Kidney tubule cell (primary cell): ENCODE measurements around the gene DCHS1.
"Not testable (repeated sequence)": the region's sequence is repeated elsewhere in the genome, so short reads cannot be mapped to it uniquely, and the experiment has no call there.

Source experiments
- DNase-seq: peaks from one replicate; pipeline ENCODE4 v3.0.0-alpha.2; 2018; ENCODE audit warnings: low spot score

The DCHS1 gene, protein sequence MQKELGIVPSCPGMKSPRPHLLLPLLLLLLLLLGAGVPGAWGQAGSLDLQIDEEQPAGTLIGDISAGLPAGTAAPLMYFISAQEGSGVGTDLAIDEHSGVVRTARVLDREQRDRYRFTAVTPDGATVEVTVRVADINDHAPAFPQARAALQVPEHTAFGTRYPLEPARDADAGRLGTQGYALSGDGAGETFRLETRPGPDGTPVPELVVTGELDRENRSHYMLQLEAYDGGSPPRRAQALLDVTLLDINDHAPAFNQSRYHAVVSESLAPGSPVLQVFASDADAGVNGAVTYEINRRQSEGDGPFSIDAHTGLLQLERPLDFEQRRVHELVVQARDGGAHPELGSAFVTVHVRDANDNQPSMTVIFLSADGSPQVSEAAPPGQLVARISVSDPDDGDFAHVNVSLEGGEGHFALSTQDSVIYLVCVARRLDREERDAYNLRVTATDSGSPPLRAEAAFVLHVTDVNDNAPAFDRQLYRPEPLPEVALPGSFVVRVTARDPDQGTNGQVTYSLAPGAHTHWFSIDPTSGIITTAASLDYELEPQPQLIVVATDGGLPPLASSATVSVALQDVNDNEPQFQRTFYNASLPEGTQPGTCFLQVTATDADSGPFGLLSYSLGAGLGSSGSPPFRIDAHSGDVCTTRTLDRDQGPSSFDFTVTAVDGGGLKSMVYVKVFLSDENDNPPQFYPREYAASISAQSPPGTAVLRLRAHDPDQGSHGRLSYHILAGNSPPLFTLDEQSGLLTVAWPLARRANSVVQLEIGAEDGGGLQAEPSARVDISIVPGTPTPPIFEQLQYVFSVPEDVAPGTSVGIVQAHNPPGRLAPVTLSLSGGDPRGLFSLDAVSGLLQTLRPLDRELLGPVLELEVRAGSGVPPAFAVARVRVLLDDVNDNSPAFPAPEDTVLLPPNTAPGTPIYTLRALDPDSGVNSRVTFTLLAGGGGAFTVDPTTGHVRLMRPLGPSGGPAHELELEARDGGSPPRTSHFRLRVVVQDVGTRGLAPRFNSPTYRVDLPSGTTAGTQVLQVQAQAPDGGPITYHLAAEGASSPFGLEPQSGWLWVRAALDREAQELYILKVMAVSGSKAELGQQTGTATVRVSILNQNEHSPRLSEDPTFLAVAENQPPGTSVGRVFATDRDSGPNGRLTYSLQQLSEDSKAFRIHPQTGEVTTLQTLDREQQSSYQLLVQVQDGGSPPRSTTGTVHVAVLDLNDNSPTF (N-terminal part only)

DNA sequence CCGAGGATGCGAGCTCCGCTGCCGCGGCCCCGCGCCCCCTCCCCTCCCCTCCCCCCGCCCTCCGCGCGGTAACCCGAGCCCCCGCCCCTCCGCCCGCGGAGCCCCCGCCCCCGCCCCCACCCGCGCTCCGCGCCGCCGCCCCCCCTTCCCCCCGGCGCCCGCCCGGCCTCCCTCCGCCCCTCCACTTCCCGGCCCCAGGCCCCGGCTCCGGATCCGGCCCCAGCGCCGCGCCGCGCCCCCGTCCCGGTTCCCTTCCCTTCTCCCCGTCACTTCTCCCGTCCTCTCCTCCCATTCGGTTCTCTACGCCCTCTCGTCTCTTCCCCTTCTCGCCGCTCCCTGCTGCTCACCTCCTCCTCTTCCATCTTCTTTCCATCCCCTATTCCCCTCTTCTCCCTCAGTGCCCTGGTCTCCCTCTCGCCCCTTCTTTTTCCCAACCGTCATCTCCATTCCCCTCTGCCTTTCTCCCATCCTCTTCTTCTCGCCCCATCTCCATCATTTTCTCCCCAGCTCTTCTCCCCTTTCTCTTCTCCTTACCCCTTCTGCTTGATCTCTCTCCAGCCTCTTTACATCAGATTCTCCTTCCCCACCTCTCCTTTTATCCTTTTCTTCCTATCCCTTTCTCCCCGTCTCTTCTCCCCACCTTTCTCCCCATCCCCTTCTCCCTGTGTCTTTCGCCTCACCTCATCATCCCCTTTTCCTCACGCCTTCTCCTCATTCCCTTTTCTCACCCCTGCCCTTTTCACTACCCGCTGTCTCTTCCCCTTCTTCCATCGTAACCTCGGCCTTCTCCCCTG lies at the start of gene DCHS1:
Gene DCHS1 (minus strand): TSS at position 20 of the 794 bp plus-strand sequence. CDS start 14,196 bp downstream, outside the sequence.
- DNase-seq, result no peak

DNA sequence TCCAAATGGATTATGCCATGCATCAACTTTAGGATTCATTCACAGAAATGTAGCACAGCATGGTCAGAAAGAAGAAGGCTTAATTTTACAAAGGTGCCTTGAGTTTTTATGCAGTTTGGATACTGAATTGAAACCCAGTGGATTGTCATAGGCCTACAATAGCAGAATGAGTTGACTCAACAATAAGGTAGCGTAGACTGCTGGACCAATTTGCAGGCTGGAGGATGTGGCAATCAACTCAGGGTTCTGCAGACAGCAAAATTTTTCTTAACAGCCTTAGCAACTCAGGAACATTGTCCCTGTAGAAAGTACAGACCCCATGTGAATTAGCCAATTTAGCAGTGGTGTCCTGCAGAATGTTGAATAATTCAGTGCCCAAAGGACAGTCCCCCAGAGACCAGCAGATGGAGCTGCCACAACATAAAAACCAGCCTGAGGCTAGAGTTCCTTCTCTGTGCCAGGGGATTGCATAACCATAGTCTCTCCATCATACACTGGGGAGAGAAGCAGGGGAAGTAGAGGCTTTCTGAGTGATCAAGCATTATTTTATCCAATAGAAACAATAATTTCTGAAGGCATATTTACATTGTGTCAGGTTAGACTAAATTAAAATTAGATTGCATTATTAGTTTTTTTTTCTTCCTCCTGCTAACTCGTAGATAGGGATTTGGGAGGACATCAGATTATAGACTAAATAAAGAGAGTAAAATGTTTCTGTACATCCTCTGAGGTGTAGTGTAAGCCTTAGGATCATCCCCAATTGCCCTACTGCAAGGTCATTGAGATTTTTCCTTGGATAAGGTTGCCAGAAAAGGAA lies 47.8 kb upstream of the DCHS1 start:
- peak; percentile 59 for DNase-seq

DNA sequence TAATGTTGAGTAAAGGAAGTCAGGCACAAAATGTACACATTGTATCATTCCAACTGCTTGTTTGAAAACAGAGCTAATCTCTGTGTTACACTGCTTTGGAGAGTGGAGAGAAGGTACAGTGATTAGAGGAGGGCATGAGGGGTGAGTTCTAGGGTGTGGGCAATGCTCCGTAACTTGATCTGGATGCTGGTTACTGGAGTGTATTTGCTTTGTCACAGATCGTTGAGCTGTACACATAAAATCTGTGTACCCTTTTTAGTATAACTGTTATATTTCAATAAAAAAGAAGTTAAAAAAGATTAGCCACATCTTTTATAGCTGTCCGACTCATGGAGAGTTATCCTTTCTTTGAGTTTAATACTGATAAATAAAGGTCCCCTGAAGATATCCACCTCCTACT lies 46.3 kb upstream of the DCHS1 start:
- DNase-seq, result not testable (repeated sequence)

DNA sequence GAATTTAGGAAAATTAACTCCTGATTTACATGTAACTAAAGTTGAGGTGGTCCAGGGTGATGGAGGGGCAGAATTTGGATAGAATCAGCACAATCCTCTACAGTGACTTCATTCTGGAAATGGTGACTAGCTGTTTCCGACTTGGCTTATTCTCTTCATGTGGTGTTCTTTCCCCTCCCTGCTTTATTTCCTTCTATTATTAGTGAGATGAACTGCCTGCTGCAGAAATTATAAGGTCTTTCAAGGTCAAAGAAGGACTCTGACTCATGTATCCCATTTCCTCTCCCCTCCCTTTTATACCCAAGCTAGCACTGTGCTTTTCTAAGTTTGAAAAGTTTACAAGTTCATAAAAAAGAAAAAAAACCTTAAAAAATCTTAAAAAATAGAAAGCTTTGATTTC lies 39.8 kb upstream of the DCHS1 start:
- DNase-seq, result peak; percentile 13

GRCh38 chr11:6694229-6694535 lies 38.6 kb upstream of the DCHS1 start:
- no peak for DNase-seq

- DNase-seq, result peak; percentile 83
Observed at GRCh38 chr11:6693342-6694228, 38.0 kb upstream of the DCHS1 start.

DNA sequence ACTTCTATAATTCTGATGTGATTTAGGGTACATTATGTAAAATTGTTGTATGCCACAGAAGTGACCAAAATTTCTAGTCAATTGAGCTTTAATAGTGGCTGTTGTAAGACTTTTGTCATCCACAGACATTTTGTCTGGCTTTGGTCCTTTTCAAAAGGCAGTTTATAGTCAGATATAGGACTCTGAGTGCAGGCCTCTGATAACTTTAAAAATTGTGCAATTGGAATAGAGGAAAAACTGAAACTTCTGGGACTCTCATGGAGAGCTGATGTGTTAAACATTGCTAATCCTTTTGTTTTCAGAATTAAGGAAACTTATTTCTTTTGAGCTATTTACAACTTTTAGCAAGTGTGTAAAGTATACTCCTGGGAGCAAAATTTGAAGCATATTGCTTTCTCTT lies 36.5 kb upstream of the DCHS1 start:
- DNase-seq, result no peak

DNA sequence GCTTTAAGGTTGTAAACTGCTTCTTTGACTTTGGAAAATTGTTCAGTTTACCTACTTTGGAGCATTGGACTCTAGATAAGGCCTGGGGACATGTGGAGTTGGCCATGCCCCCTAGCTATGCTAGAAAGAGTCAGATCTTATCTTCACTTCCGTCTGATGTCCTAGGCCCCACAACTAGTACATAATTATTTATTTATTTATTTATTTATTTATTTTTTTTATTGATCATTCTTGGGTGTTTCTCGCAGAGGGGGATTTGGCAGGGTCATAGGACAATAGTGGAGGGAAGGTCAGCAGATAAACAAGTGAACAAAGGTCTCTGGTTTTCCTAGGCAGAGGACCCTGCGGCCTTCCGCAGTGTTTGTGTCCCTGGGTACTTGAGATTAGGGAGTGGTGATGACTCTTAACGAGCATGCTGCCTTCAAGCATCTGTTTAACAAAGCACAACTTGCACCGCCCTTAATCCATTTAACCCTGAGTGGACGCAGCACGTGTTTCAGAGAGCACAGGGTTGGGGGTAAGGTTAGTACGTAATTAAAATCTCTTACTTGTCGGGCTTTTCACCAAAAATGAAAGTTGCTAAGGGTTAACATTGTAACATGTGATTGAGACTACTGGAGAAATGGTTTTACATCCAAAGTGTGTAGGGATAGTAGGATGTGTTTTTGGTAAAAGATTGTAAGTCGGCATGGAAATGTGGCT lies 35.0 kb upstream of the DCHS1 start:
- not testable (repeated sequence) for DNase-seq

DNA sequence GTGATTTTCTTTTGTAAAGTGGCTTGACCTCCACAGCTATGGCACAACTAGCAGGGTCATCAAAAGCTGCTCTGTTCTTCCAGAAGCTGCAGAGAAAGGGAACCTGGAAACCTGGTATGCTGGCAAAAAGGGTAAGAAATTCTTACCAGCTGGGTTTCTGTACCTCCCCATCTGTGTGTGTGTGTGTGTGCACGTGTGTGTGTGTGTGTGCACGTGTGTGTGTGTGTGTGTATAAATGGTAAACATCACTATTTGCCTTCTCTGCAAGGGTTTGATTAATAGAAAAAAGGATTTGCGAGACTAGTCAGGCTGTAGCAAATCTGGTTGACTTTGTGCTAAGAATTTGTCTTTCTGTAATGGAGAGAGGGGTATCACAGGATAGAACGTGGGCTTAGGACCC lies 32.3 kb upstream of the DCHS1 start:
- no peak for DNase-seq

DNA sequence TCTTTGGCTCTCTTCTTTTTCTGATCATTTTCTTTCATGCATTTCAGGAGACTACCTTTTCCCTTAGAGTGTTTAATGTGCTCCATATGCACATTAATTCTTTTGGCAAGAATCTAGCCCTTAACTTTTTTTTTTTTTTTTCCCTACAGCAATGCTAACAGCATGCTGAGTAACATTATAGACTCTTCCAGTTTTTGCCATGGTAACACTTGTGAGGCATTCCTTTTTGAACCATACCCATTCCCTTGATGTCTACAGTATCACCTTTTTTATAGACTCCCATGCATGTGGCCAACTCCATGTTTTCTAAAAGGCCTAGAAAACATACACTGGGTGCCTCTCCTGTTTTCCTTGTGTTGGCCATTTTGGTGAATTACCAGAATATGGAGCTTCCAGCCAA lies 30.4 kb upstream of the DCHS1 start:
- DNase-seq, result no peak

GRCh38 chr11:6684068-6684467 lies 28.5 kb upstream of the DCHS1 start:
- not testable (repeated sequence) for DNase-seq

- peak; percentile 99 for DNase-seq
Observed at GRCh38 chr11:6682936-6683861, 27.6 kb upstream of the DCHS1 start, which contains the start of gene MRPL17. TSS of gene MRPL17 (minus strand) at chr11:6683340. CDS start at chr11:6683296, 44 bp downstream.

DNA sequence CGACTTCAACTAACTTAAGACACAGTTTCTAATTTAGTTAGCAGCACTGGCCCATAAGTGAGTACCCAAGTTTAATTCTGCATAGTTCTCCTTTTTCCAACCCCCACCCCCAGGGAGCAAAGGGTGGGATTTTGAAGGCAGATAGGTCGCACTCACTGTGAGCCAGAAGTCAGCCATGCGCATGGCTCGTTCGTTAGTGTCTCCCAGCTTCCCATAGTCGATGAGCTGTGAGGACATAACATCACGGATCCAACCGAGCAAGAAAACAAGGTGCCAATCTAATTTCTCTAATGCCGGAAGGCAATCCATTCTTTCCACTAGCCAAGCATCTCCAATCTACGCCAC lies 27.0 kb upstream of the DCHS1 start:
- no peak for DNase-seq

GRCh38 chr11:6681949-6682348 lies 26.3 kb upstream of the DCHS1 start:
- no peak for DNase-seq

GRCh38 chr11:6681505-6681904 lies 25.9 kb upstream of the DCHS1 start:
- no peak for DNase-seq

- no peak for DNase-seq
Observed at GRCh38 chr11:6677018-6677417, 21.4 kb upstream of the DCHS1 start.

DNA sequence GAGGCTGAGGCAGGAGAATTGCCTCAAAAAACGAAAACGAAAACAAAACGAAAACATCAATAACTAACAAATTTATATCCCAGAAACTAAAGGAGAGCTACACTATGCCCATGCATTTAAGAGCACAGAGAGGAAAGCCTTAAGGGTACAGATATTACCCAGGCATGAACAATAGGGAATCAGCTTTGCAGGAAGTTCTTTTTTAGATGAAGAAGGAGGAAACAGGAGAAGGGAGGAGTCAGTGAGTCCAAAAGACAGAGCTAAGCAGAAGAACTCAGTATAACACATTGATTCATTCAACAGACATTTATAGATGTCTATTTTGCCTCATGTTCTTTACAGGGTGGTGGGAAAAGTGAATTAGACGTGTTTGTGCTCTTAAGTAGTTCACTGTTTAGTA lies 19.3 kb upstream of the DCHS1 start:
- DNase-seq, result no peak

DNA sequence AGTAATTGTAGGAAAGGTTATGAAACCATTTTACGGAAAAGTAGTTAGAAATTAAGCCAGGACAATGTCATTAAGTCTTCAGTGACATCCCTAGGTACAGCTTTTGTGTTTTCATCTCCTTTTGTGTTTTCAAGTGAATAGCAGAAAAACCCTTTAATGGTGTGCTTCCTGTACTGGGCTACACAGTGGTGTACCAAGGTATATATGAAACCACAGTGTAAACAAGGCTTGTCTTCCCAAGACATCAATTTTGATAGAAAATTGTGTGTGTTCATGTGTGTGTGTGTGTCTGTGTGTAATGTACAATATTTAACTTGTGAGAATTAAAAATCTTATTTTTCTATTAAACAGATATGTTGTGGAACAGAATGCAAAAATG lies 18.6 kb upstream of the DCHS1 start:
- DNase-seq, result no peak
